ENCODE measurements around the gene RRAD.
A peak's percentile ranks its signal among the peaks of the same experiment; 100 is the strongest.

RRAD gene

GRCh38 chr16:66930189-66930588 is 4.9 kb upstream of the RRAD start:
- TF ChIP-seq CTCF (IDR thresholded peaks at IDR 0.05; ENCODE audit: borderline replicate concordance, extremely low read depth, low read length, poor library complexity, severe bottlenecking) (no peak), EZH2 (IDR thresholded peaks at IDR 0.05; ENCODE audit: borderline replicate concordance, low read depth, low read length, severe bottlenecking) (no peak)
- H2AFZ ChIP-seq (ENCODE audit: low read depth, low read length): no peak overlapping the region

GRCh38 chr16:66928702-66929388 is 3.5 kb upstream of the RRAD start:
- no peak overlapping the region for H3K27ac ChIP-seq (ENCODE audit: low read length)
- DNase-seq: peak; percentile 49

More at GRCh38 chr16:66930189-66930588, 4.9 kb upstream of the RRAD start:
- Histone ChIP-seq H3K27me3 (ENCODE audit: insufficient read depth, low read length, poor library complexity) (no peaks in the 10 kb centered on the region), H3K79me2 (ENCODE audit: insufficient read depth, low read length) (peaks cover 28% of the 10 kb centered on the region), H3K27ac (ENCODE audit: low read length) (no peak overlapping the region), H3K9ac (ENCODE audit: low read depth, low read length) (no peak overlapping the region), H3K4me2 (ENCODE audit: insufficient read depth, low read length) (no peak overlapping the region), H3K9me3 (ENCODE audit: insufficient read depth, low read length, severe bottlenecking) (no peaks in the 10 kb centered on the region), H3K4me1 (ENCODE audit: insufficient read depth, low read length) (peaks cover 23% of the 10 kb centered on the region), H3K4me3 (ENCODE audit: low read depth in 1 of 2, low read length in 2 of 2) (no peak overlapping the region), H3K36me3 (ENCODE audit: insufficient read depth, low read length) (peaks cover 11% of the 10 kb centered on the region), H4K20me1 (ENCODE audit: insufficient read depth, low read length) (peaks cover 13% of the 10 kb centered on the region)
- ATAC-seq (ENCODE audit: insufficient read depth, low read depth): no peak
- no peak for DNase-seq

GRCh38 chr16:66927918-66928649 is 2.7 kb upstream of the RRAD start:
- H4K20me1 ChIP-seq (ENCODE audit: insufficient read depth, low read length): peaks cover 5% of the 10 kb centered on the region; the same call in 1 of the 2 replicates
- H3K4me1 ChIP-seq (ENCODE audit: insufficient read depth, low read length): peaks cover 11% of the 10 kb centered on the region
- no peak overlapping the region for H3K4me3 ChIP-seq (ENCODE audit: low read depth in 1 of 2, low read length in 2 of 2)
- no peak overlapping the region for H3K4me2 ChIP-seq (ENCODE audit: insufficient read depth, low read length)
- TF ChIP-seq EZH2 (IDR thresholded peaks at IDR 0.05; ENCODE audit: borderline replicate concordance, low read depth, low read length, severe bottlenecking) (no peak), CTCF (IDR thresholded peaks at IDR 0.05; ENCODE audit: borderline replicate concordance, extremely low read depth, low read length, poor library complexity, severe bottlenecking) (no peak)
- no peaks in the 10 kb centered on the region for H3K9me3 ChIP-seq (ENCODE audit: insufficient read depth, low read length, severe bottlenecking)
- ATAC-seq (ENCODE audit: insufficient read depth, low read depth): no peak
- H2AFZ ChIP-seq (ENCODE audit: low read depth, low read length): no peak overlapping the region
- peaks cover 7% of the 10 kb centered on the region for H3K79me2 ChIP-seq (ENCODE audit: insufficient read depth, low read length)
- no peak overlapping the region for H3K27ac ChIP-seq (ENCODE audit: low read length)
- H3K27me3 ChIP-seq (ENCODE audit: insufficient read depth, low read length, poor library complexity): no peaks in the 10 kb centered on the region
- H3K36me3 ChIP-seq (ENCODE audit: insufficient read depth, low read length): peaks cover 11% of the 10 kb centered on the region
- DNase-seq: no peak
- no peak overlapping the region for H3K9ac ChIP-seq (ENCODE audit: low read depth, low read length)

More at GRCh38 chr16:66928702-66929388, 3.5 kb upstream of the RRAD start:
- Histone ChIP-seq H3K4me2 (ENCODE audit: insufficient read depth, low read length) (no peak overlapping the region), H4K20me1 (ENCODE audit: insufficient read depth, low read length) (peaks cover 13% of the 10 kb centered on the region), H2AFZ (ENCODE audit: low read depth, low read length) (no peak overlapping the region), H3K4me1 (ENCODE audit: insufficient read depth, low read length) (peaks cover 19% of the 10 kb centered on the region), H3K9ac (ENCODE audit: low read depth, low read length) (no peak overlapping the region), H3K9me3 (ENCODE audit: insufficient read depth, low read length, severe bottlenecking) (no peaks in the 10 kb centered on the region), H3K4me3 (ENCODE audit: low read depth in 1 of 2, low read length in 2 of 2) (no peak overlapping the region), H3K79me2 (ENCODE audit: insufficient read depth, low read length) (peaks cover 15% of the 10 kb centered on the region), H3K27me3 (ENCODE audit: insufficient read depth, low read length, poor library complexity) (no peaks in the 10 kb centered on the region), H3K36me3 (ENCODE audit: insufficient read depth, low read length) (peaks cover 11% of the 10 kb centered on the region)
- ATAC-seq (ENCODE audit: insufficient read depth, low read depth): peak; percentile 74
- TF ChIP-seq CTCF (IDR thresholded peaks at IDR 0.05; ENCODE audit: borderline replicate concordance, extremely low read depth, low read length, poor library complexity, severe bottlenecking) (peak; percentile 59), EZH2 (IDR thresholded peaks at IDR 0.05; ENCODE audit: borderline replicate concordance, low read depth, low read length, severe bottlenecking) (no peak)
